Peyer's patch (tissue), 4 donors: ENCODE results near the gene RBM17. TPM values are rescaled to one million over a fixed set of nuclear protein-coding genes. Genes with fewer than 3 reads are reported as not detected.

Experiments
- DNase-seq, 3 donors: peaks; one replicate each; pipeline ENCODE4 v3.0.0-alpha.2; 2017 to 2019
- H3K27ac ChIP-seq, 4 donors: fragments of 200-600 bp; sonication (generic); one replicate each; pipeline ENCODE4 v1.5.1; 2016 to 2019
- H3K27me3 ChIP-seq, 2 donors: fragments of 200-600 bp; sonication (generic); one replicate each; pipeline ENCODE4 v1.5.1; 2019
- H3K36me3 ChIP-seq, 3 donors: fragments of 200-600 bp; sonication (generic); one replicate each; pipeline ENCODE4 v1.5.1; 2016 to 2019
- H3K4me1 ChIP-seq, 4 donors: fragments of 200-600 bp; sonication (generic); one replicate each; pipeline ENCODE4 v1.5.1; 2016 to 2019
- H3K4me3 ChIP-seq, 4 donors: fragments of 200-600 bp; sonication (generic); 1 replicate in 3 of 4; 2 replicates in 1 of 4; pipeline ENCODE4 v1.5.1; 2016 to 2019; ENCODE audit warnings: mild to moderate bottlenecking in 1 of 4
- H3K9me3 ChIP-seq, 4 donors: fragments of 200-600 bp; sonication (generic); one replicate each; pipeline ENCODE4 v1.5.1; 2016 to 2019; ENCODE audit warnings: mild to moderate bottlenecking in 1 of 4
- POLR2A ChIP-seq, 2 donors: fragments of 450-650 bp; IDR thresholded peaks; one replicate each; pipeline ENCODE4 v1.5.1; 2017; ENCODE audit warnings: antibody characterized with exemption in 2 of 2, mild to moderate bottlenecking in 2 of 2, moderate library complexity in 2 of 2
- total RNA-seq, 4 donors: library from RNA; depleted of rRNA; stranded (reverse); fragments of >200 nt; gene quantifications; one replicate each; pipeline ENCODE4 v1.1.0, GENCODE V29; 2016
- TF ChIP-seq, protein P1 (sequence below), 6 experiments: fragments of 450-650 bp in 4 of 6; fragments of 200-600 bp in 2 of 6; sonication (generic) in 1 of 6; IDR thresholded peaks; one replicate each; pipeline ENCODE4 v1.5.1; 2017 to 2019; ENCODE audit warnings: antibody characterized with exemption in 6 of 6, mild to moderate bottlenecking in 3 of 6, moderate library complexity in 1 of 6

The RBM17 gene
- total RNA-seq, 4 donors from 2014 or later, result 66.4 to 166 (median 101) TPM

DNA sequence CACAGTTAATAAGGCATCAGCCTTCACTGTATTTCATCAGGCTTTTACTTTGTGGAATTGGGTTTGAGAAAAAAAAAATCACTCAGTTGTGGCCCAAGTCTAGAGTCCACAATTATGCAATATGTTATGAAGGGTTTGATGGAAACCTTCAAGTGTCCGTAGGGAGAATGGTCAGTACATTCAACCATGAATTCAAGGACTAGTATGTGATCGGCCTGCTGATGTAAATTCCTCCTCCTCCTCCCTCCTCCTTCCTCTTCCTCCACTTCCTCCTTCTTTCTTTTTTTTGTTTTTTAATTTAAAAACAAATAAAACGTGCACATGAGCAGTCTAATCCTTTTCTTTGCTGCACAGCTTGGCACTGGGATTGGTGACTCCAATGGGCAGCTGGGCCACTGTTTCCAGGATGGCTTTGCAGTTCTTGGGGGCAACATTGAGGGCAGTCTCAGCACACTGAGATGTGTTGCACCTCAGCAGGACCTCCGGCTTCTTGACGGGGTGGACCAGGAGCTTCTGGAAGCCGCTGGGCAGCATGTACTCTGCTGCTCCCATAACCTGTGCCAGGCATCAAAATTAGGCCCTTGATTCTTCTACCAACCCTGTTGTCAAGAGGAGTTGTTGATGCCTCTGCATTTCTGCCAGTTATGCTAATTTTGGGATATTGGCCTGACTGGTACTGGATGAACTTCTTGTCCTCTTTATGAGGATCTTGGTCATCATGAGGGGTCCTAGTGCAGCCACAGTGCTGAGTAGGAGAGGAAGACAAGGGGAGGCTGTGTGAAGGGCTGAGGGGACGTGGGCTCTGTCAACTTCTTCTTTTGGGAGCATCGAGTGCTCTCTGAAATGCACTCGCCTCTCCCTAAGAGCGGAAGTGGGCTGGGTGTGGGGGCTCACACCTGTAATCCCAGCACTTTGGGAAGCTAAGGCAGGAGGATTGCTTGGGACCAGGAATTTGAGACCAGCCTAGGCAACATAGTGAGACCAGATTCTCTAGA lies 17.4 kb upstream of the RBM17 start:
- H3K27me3 ChIP-seq, result no peaks in the 10 kb centered on the region
- no peak for TF ChIP-seq POLR2A (IDR thresholded peaks at IDR 0.05)
- TF ChIP-seq, protein P1, sequence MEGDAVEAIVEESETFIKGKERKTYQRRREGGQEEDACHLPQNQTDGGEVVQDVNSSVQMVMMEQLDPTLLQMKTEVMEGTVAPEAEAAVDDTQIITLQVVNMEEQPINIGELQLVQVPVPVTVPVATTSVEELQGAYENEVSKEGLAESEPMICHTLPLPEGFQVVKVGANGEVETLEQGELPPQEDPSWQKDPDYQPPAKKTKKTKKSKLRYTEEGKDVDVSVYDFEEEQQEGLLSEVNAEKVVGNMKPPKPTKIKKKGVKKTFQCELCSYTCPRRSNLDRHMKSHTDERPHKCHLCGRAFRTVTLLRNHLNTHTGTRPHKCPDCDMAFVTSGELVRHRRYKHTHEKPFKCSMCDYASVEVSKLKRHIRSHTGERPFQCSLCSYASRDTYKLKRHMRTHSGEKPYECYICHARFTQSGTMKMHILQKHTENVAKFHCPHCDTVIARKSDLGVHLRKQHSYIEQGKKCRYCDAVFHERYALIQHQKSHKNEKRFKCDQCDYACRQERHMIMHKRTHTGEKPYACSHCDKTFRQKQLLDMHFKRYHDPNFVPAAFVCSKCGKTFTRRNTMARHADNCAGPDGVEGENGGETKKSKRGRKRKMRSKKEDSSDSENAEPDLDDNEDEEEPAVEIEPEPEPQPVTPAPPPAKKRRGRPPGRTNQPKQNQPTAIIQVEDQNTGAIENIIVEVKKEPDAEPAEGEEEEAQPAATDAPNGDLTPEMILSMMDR (IDR thresholded peaks at IDR 0.05), result no peak
- H3K9me3 ChIP-seq, result no peaks in the 10 kb centered on the region
- no peaks in the 10 kb centered on the region for H3K36me3 ChIP-seq
- peak in 2 of 3 donors; percentile 43 for DNase-seq
- H3K4me1 ChIP-seq, result peaks cover 0 to 30% (median 3%) of the 10 kb centered on the region in 4 donors
- peak overlapping the region; percentile 53 to 76 (median 59) for H3K27ac ChIP-seq
- no peak overlapping the region for H3K4me3 ChIP-seq

DNA sequence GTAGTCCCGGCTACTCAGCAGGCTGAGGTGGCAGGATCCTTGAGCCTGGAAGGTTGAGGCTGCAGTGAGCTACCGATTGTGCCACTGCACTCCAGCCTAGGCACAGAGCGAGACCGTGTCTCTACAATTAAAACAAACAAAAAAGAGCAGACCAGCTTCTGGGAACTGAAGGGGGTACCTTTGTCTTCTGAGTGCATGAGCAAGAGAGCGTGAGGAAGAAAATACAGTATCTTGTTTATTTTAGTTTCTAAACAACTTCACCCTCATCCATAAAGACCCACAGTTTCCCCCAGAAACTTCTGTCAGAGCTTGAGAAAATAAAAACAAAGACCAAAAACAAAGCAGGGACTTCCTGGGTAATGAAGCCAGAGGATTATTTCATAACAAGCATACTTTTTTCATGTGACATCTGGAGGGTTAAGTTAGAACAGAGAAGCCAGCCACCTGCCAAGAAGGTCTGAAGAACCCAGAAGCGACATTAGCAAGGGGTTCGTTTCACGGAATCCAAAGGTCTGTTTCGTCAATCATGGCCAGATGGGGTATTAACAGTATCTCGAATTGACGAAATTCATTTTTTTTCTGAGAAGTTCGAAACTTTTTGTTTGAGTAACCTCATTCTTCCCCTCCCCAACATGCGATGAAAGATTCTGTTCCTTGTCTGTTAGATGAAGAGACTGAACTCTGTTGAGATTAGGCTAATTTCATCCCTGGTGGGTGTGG lies 16.5 kb upstream of the RBM17 start:
- TF ChIP-seq, protein P1 (IDR thresholded peaks at IDR 0.05), result no peak
- TF ChIP-seq POLR2A (IDR thresholded peaks at IDR 0.05), result no peak

DNA sequence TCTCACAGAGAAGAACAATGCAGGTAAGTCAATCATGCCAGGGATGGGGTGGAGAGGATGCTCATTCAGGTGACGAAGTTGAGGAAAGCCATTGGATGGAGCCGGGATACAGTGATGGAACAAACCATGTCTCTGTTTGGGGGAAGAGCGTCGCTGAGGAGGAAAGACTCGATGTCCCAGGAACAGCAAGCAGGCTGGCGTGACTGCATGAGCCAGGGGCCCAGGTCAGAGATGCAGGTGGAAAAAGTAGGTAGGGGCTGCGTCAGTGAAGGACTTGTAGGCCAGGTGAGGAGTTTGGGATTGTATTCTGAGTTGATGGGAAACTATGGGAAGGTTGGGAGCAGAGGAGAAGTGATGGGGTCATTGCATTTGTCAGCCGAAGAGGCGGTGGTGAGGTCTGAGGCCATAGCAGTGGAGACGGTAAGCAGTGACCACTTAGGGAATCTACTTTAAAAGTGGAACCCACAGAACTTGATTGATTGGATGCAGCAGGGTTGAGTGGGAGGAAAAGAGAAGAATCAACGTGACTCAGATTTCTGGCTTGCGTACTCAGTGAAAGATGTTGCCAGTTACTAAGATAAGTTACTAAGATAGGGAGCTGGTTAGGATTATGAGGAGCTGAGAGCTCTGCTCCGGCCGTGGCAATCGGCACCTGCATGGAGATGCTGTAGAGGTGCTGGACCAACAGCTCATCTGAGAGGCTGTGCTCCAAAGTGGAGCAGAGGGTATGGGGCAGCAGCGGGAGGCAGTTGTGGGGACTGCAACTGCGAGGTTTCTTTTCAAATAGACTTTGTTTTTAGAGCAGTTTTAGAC lies 14.1 kb upstream of the RBM17 start:
- Histone ChIP-seq H3K27ac (no peak overlapping the region), H3K9me3 (no peaks in the 10 kb centered on the region), H3K36me3 (no peaks in the 10 kb centered on the region), H3K27me3 (no peaks in the 10 kb centered on the region), H3K4me1 (peaks cover 0 to 23% (median 0%) of the 10 kb centered on the region in 4 donors), H3K4me3 (no peak overlapping the region)
- no peak for DNase-seq
- no peak for TF ChIP-seq POLR2A (IDR thresholded peaks at IDR 0.05)
- TF ChIP-seq, protein P1 (IDR thresholded peaks at IDR 0.05), result no peak

More for the DNA sequence above, 16.5 kb upstream of the RBM17 start:
- peak overlapping the region; percentile 53 to 76 (median 59) for H3K27ac ChIP-seq
- peak in 1 of 3 donors; percentile 60 for DNase-seq
- no peak overlapping the region for H3K4me3 ChIP-seq
- no peaks in the 10 kb centered on the region for H3K9me3 ChIP-seq
- no peaks in the 10 kb centered on the region for H3K27me3 ChIP-seq
- peaks cover 0 to 30% (median 3%) of the 10 kb centered on the region in 4 donors for H3K4me1 ChIP-seq
- H3K36me3 ChIP-seq, result no peaks in the 10 kb centered on the region

DNA sequence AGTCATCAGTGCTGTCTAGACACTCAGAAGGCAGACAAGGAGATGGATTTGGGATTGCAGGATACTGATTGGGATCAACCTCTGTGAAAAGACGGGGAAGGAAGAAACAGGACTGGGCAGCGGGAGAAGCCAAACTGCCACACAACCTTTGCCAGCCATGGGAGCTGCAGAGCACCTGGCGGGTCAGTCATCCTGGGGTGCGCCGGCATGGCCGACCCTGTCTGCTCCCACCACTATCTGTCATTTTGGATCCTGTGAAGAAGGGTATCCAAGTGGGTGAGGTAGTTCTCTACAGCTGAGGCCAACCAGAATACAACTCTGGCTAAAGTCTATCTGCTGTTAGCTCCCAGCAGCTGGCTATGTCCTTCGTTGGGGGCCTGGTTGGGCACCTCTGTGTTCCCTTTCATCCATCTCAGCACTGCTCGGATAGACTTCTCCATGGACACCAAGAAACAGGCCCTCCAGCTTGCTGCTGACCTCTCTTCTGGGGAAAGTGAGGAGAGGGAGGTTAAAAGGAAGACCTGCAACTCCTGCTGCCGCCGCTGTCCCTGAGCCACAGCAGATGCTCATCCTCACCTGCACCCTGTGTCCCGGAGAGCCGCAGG lies 11.7 kb upstream of the RBM17 start:
- H3K9me3 ChIP-seq, result no peaks in the 10 kb centered on the region
- H3K4me3 ChIP-seq, result no peak overlapping the region
- H3K36me3 ChIP-seq, result no peaks in the 10 kb centered on the region
- DNase-seq, result no peak
- no peak for TF ChIP-seq POLR2A (IDR thresholded peaks at IDR 0.05)
- TF ChIP-seq, protein P1 (IDR thresholded peaks at IDR 0.05), result no peak
- H3K4me1 ChIP-seq, result peaks cover 0 to 6% (median 0%) of the 10 kb centered on the region in 4 donors
- H3K27ac ChIP-seq, result no peak overlapping the region
- no peaks in the 10 kb centered on the region for H3K27me3 ChIP-seq

DNA sequence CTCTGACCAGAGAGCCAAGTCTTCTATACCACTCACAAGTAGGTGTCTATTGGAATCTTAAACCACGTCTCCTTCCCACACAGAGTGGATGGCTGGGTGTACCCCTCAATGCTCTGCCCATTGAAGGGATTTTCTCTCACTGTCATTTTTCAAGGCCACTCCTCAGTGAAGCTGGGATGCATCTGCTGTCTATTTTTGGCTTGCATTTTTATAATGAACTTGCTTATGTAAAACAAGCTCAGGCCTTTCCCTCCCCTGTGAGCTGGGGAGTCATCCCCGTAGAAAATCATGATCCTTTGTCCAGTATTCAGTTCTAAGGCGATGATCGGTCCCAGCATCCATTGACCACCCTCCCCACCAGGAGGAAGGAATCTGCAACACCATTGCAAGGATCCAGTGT lies 9.8 kb upstream of the RBM17 start:
- no peak for DNase-seq
- no peaks in the 10 kb centered on the region for H3K9me3 ChIP-seq
- H3K27ac ChIP-seq, result no peak overlapping the region
- H3K36me3 ChIP-seq, result no peaks in the 10 kb centered on the region
- TF ChIP-seq POLR2A (IDR thresholded peaks at IDR 0.05), result no peak
- TF ChIP-seq, protein P1 (IDR thresholded peaks at IDR 0.05), result no peak
- H3K4me3 ChIP-seq, result no peak overlapping the region
- no peaks in the 10 kb centered on the region for H3K27me3 ChIP-seq
- H3K4me1 ChIP-seq, result no peaks in the 10 kb centered on the region
